Panc1 (cell line): ENCODE data around the gene ANKRD40.

Experiments used
- POLR2AphosphoS5 ChIP-seq: IDR thresholded peaks from 2 replicates; pipeline ENCODE4 v1.6.1; 2012; ENCODE audit warnings: mild to moderate bottlenecking, low read depth, low read length, moderate library complexity
- SIN3A ChIP-seq: IDR thresholded peaks from 2 replicates; pipeline ENCODE4 v1.6.1; 2012; ENCODE audit warnings: low read depth, mild to moderate bottlenecking, low read length, moderate library complexity, borderline replicate concordance; ENCODE audit not compliant: insufficient read depth
- TF ChIP-seq, protein P1 (sequence below): fragments of 450-650 bp; IDR thresholded peaks from 2 replicates; pipeline ENCODE4 v1.5.1; 2017; ENCODE audit warnings: mild to moderate bottlenecking
- TF ChIP-seq, protein P2 (sequence below), 2 experiments: IDR thresholded peaks; 2 replicates each; pipeline ENCODE4 v1.6.1; 2011 to 2012; ENCODE audit warnings: low read depth in 2 of 2, control low read depth in 1 of 2, low read length in 1 of 2, mild to moderate bottlenecking in 1 of 2, moderate library complexity in 1 of 2; ENCODE audit not compliant: insufficient read depth in 1 of 2

DNA sequence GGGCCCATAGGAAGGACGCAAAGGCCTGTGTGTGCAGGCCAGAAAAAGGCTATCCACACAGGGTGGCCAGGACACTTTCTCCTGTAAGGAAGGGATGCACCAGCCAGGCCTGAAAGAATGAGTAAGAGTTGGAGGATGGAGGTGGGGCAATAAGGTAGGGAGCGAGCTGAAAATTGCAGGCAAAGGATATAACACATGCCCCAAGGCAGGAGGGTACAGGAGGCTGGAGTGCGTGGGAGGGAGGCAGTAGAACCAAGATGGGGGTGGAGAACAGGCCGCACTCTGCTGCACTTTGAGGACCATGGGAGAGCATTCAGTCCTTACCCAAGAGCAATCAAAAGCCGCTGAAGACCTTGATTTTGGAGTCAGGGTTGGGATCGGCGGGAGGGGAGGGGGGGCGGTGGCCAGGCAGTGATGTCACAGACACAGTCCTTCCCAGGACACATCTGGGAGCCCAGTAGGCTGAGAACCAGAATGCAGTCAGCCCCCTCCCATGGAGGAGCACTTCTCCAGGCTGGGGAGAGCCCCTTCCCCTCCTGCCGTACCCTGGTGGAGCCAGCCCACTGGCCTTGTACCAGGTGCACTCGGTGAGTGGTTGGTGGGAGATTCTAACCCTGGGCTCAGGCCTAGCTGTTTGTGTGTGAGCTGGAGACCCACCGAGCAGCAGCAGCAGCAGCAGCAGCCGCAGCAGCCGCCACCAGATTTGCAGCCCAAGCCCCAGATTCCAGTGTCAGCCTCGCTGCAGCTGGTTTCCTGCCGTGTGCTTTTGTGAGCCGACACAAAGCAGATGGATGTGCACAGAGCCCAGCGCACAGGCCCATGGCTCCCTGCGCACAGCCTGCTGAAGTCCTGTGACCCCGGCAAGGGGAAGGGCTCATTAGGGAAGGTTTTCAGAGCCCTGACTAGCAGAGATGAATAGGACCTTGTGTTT lies 17.5 kb downstream of the ANKRD40 start:
- TF ChIP-seq, protein P1, sequence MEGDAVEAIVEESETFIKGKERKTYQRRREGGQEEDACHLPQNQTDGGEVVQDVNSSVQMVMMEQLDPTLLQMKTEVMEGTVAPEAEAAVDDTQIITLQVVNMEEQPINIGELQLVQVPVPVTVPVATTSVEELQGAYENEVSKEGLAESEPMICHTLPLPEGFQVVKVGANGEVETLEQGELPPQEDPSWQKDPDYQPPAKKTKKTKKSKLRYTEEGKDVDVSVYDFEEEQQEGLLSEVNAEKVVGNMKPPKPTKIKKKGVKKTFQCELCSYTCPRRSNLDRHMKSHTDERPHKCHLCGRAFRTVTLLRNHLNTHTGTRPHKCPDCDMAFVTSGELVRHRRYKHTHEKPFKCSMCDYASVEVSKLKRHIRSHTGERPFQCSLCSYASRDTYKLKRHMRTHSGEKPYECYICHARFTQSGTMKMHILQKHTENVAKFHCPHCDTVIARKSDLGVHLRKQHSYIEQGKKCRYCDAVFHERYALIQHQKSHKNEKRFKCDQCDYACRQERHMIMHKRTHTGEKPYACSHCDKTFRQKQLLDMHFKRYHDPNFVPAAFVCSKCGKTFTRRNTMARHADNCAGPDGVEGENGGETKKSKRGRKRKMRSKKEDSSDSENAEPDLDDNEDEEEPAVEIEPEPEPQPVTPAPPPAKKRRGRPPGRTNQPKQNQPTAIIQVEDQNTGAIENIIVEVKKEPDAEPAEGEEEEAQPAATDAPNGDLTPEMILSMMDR = no peak
- TF ChIP-seq POLR2AphosphoS5 = no peak
- TF ChIP-seq, protein P2, sequence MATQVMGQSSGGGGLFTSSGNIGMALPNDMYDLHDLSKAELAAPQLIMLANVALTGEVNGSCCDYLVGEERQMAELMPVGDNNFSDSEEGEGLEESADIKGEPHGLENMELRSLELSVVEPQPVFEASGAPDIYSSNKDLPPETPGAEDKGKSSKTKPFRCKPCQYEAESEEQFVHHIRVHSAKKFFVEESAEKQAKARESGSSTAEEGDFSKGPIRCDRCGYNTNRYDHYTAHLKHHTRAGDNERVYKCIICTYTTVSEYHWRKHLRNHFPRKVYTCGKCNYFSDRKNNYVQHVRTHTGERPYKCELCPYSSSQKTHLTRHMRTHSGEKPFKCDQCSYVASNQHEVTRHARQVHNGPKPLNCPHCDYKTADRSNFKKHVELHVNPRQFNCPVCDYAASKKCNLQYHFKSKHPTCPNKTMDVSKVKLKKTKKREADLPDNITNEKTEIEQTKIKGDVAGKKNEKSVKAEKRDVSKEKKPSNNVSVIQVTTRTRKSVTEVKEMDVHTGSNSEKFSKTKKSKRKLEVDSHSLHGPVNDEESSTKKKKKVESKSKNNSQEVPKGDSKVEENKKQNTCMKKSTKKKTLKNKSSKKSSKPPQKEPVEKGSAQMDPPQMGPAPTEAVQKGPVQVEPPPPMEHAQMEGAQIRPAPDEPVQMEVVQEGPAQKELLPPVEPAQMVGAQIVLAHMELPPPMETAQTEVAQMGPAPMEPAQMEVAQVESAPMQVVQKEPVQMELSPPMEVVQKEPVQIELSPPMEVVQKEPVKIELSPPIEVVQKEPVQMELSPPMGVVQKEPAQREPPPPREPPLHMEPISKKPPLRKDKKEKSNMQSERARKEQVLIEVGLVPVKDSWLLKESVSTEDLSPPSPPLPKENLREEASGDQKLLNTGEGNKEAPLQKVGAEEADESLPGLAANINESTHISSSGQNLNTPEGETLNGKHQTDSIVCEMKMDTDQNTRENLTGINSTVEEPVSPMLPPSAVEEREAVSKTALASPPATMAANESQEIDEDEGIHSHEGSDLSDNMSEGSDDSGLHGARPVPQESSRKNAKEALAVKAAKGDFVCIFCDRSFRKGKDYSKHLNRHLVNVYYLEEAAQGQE (IDR thresholded peaks at IDR 0.05; ENCODE audit: insufficient read depth in 1 of 2, low read depth in 2 of 2, low read length in 1 of 2) = no peak
- TF ChIP-seq SIN3A = no peak
